GM20000 (cell line): Measurements from ENCODE around the gene CARS1.

Source experiments
- DNase-seq: peaks from one replicate; pipeline ENCODE4 v3.0.0; 2012; ENCODE audit warnings: low spot score
- TF ChIP-seq, protein P1 (sequence below): IDR thresholded peaks from 2 replicates; pipeline ENCODE4 v1.5.1; 2012; ENCODE audit warnings: mild to moderate bottlenecking, control low read depth; ENCODE audit errors: extremely low read depth, missing control alignments

The CARS1 gene

DNA sequence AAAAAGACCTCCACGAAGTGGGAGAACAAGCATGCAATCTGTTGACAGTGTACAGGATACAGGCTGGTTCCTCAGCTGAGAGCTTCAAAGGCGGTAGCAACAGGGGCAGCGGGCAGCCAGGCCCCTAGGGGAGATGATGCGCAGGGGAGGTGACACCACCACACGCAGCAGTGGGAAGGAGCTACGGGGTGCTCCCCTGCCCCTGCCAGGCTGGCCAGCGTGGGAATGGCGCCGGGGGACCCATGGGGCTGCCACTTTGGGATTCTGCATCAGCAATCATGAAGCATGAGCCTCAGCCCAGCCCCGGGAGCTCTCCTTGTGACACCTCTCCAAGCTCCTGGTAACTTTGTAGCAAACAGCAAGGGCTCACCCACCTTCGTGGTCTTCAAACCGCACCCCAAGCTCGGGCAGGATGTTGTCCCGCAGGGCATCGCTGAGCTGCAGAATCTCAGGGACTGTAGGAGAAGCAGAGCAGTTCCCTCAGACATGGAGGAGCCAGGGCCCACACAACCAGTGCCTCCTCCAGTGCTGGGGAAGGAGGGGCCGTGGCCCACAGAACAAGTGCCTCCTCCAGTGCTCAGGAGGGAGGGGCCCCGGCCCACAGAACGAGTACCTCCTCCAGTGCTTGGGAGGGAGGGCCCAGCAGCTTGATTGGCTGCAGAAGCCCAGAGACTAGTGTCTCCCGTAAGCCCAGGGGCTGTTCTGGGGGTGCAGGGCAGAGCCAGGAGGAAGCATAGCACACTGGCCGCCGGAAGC lies 50.5 kb downstream of the CARS1 start:
- no peak for DNase-seq
- TF ChIP-seq, protein P1, sequence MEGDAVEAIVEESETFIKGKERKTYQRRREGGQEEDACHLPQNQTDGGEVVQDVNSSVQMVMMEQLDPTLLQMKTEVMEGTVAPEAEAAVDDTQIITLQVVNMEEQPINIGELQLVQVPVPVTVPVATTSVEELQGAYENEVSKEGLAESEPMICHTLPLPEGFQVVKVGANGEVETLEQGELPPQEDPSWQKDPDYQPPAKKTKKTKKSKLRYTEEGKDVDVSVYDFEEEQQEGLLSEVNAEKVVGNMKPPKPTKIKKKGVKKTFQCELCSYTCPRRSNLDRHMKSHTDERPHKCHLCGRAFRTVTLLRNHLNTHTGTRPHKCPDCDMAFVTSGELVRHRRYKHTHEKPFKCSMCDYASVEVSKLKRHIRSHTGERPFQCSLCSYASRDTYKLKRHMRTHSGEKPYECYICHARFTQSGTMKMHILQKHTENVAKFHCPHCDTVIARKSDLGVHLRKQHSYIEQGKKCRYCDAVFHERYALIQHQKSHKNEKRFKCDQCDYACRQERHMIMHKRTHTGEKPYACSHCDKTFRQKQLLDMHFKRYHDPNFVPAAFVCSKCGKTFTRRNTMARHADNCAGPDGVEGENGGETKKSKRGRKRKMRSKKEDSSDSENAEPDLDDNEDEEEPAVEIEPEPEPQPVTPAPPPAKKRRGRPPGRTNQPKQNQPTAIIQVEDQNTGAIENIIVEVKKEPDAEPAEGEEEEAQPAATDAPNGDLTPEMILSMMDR, result no peak

DNA sequence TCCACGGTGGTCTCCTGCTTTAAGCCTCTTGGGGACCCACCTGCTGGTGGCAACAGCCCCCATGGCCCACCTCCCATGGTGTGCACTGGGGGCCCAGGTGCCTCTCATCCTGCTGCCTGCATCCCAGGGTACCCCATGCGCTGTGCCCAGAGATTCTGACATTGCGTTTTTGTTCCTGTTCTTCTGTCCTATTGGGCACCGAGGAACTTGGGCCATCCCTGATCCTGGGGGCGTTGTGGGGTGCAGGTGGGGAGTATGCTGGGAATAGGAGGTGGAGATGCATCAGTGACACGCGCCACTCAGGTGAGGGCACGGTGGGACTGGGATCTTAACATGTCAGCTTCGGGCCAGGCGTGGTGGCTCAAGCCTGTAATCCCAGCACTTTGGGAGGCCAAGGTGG lies 52.7 kb downstream of the CARS1 start:
- TF ChIP-seq, protein P1, result no peak
- no peak for DNase-seq

DNA sequence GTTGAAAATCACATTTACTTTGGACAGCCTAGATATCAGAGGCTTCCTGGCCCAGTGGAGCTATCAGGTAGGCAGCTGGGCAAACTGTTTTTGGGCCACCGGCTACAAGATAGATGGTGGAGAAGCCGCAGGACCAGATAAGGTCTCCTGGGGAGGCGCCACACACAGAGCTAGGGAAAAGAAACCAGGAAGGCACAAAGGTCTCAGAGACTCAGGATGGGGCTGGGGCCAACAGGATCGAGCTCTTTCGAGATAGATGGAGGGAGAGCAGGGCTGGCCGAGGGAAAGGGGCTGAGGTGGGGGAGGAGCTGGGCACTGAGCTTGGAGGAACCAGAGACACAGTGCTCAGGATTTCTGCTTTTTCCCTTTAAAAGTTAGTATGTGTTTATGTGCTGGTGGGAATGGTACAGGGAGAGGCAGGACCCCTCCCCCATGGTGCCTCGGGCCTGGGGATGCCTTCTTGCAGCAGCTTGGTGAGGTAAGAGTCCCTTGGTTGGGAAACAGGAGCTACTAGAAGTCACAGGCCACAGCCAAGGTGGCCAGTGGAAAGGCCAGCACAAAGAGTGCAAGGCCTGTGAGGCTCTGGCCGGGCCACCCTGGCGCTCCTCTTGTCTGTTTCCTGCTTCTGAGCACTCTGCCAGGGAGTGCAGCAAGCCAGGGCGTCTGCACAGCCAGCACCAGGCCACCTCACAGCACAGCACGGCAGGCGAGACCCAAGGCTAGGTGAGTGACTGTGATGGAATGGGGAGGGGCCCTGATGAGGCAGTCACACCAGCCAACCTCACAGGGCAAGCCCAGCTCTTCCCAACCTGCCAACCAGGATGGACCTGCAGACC lies 53.6 kb downstream of the CARS1 start:
- TF ChIP-seq, protein P1, result no peak
- no peak for DNase-seq

DNA sequence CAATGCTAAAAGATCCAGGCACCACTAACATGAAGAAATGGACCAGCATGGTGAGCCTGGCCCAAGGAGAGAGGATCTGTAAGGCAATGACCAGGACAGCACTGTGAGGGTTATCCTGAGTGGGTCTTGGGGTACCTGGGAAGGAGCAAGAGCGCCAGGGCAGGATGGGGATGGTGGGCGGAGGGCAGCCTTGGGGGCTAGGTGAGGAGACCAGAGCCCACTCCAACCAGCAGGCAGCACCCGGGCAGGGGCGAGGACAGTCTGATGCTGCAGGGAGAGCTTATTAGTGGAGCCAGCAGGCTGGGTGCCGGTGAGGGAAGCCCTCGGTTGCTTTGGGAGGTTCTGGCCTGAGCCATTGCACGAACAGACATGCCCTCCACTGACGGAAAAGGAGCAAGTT lies 54.4 kb downstream of the CARS1 start:
- TF ChIP-seq, protein P1, result no peak
- DNase-seq, result no peak

DNA sequence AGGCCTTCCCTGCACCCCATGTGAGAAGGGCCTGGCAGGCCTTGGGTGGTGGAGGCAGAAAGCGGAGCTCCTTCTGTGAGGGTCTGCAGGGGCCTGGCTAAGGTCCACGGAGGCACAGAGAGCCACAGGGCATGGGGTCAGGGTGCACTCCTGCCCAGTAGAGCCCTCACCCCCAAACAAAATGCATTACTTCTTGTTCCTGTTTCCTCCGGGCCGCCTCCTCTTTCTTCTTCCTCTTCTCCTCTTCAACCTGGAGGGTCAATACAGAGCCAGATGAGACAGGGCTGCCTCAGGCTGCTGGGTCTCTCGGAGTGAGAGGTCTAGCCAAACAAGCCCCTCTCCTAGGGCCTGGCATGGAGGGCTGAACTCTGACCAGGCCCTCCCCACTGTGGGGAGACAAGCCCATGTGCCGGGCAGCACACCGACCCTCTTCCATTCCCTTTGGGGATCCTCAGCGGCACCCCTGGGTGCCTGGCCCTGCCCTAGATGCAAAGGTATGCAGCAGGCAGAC lies 54.8 kb downstream of the CARS1 start:
- TF ChIP-seq, protein P1, result no peak
- no peak for DNase-seq

DNA sequence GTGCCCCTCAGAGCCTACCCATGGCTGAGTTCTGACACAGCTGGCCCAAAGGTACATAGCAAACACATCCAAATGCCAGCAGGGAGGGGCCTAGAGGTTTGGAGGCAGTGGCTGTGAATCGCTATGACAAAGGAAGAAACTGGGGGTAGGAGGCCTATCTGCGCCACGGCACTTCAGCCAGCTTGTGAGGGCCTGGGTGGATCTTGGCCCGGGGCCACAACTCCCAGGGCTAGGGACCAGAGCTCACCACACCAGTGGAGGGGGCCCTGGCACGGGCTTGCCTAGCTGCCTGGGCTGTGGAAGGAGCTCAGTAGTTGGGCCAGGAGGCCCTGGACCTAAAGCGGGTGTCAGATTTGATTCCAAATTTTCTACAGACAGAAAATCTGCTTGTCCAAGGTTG lies 55.7 kb downstream of the CARS1 start:
- TF ChIP-seq, protein P1, result no peak
- DNase-seq, result no peak
